Upper lobe of left lung (tissue), 6 donors: ENCODE data around the gene CCL18. TPM values are rescaled to one million over a fixed set of nuclear protein-coding genes. Genes with fewer than 3 reads are reported as not detected.

Experiments used
- ATAC-seq, 2 donors: fragments of 200-7000 bp; cut with Tn5 transposase; one replicate each; pipeline ENCODE4 v1.9.1; 2022; ENCODE audit warnings: mild to moderate bottlenecking in 2 of 2, moderate library complexity in 2 of 2; ENCODE audit not compliant: low FRiP score in 2 of 2
- DNase-seq, 2 donors: peaks; one replicate each; pipeline ENCODE4 v3.0.0-alpha.2; 2019 to 2020
- H3K27ac ChIP-seq, 4 donors: fragments of 200-600 bp; sonication (generic); one replicate each; pipeline ENCODE4 v1.5.1; 2016 to 2019
- H3K27me3 ChIP-seq, 4 donors: fragments of 200-600 bp; sonication (generic); one replicate each; pipeline ENCODE4 v1.5.1; 2017 to 2019
- H3K36me3 ChIP-seq, 4 donors: fragments of 200-600 bp; sonication (generic); one replicate each; pipeline ENCODE4 v1.5.1; 2016 to 2019
- H3K4me1 ChIP-seq, 4 donors: fragments of 200-600 bp; sonication (generic); one replicate each; pipeline ENCODE4 v1.5.1; 2018 to 2019
- H3K4me3 ChIP-seq, 4 donors: fragments of 200-600 bp; sonication (generic); one replicate each; pipeline ENCODE4 v1.5.1; 2017 to 2019; ENCODE audit warnings: mild to moderate bottlenecking in 2 of 4, moderate library complexity in 1 of 4
- H3K9me3 ChIP-seq, 4 donors: fragments of 200-600 bp; sonication (generic); one replicate each; pipeline ENCODE4 v1.5.1; 2018 to 2019
- EP300 ChIP-seq, 4 donors: sonication (generic); formaldehyde crosslinking; IDR thresholded peaks; one replicate each; pipeline ENCODE4 v1.5.1; 2017; ENCODE audit warnings: antibody characterized with exemption in 4 of 4, control low read depth in 2 of 4
- POLR2A ChIP-seq, 4 donors: fragments of 450-650 bp; IDR thresholded peaks; one replicate each; pipeline ENCODE4 v1.5.1; 2016 to 2017; ENCODE audit warnings: antibody characterized with exemption in 4 of 4, mild to moderate bottlenecking in 2 of 4
- POLR2AphosphoS5 ChIP-seq, 2 donors: sonication (generic); formaldehyde crosslinking; IDR thresholded peaks; one replicate each; pipeline ENCODE4 v1.5.1; 2017; ENCODE audit warnings: antibody characterized with exemption in 2 of 2
- WGBS, 2 donors: methylation state at CpG; one replicate each; pipeline ENCODE4 v1.1.5; 2017 to 2018; 5-methylcytosine and 5-hydroxymethylcytosine counted together
- total RNA-seq, 6 donors: library from RNA; depleted of rRNA in 4 of 6; stranded (reverse); fragments of >200 nt in 4 of 6; gene quantifications; one replicate each; pipeline versions ENCODE4 v1.1.0 to v1.2.1, GENCODE V29; 2016 to 2021
- TF ChIP-seq, protein P1 (sequence below), 6 experiments: fragments of 450-650 bp in 4 of 6; fragments of 200-600 bp in 2 of 6; sonication (generic) in 2 of 6; IDR thresholded peaks; one replicate each; pipeline ENCODE4 v1.5.1; 2016 to 2019; ENCODE audit warnings: antibody characterized with exemption in 6 of 6
- donor health status: DM: no; HTN: no; CAD: no; lungs with moderate emphysema.
- donor health status: DM: no; HTN: yes; CAD: no; lungs with severe emphysema.

CCL18 gene
- total RNA-seq, 6 donors from 2014 or later, result 50.3 to 250 (median 169) TPM

DNA sequence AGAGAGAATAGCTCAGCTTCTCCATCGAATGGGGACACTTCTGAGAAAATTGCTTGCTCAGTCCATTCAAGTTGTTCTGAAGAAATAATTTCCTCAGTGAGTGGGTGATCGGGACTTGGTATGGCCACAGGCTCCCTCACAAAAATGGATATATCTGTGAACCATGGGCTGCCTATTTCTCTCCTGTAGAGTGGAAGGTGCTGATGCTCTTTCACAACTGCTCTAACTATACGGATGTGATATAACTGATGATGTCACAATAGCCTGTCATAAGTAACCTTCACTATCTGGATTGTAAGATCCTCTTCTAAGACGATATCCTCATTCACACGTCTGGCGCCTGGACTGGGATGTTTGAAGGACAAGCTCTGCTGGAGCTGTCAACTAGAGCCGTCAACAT, 4.7 kb upstream of the CCL18 start:
- H3K36me3 ChIP-seq, result no peaks in the 10 kb centered on the region
- no peaks in the 10 kb centered on the region for H3K9me3 ChIP-seq
- TF ChIP-seq, protein P1, sequence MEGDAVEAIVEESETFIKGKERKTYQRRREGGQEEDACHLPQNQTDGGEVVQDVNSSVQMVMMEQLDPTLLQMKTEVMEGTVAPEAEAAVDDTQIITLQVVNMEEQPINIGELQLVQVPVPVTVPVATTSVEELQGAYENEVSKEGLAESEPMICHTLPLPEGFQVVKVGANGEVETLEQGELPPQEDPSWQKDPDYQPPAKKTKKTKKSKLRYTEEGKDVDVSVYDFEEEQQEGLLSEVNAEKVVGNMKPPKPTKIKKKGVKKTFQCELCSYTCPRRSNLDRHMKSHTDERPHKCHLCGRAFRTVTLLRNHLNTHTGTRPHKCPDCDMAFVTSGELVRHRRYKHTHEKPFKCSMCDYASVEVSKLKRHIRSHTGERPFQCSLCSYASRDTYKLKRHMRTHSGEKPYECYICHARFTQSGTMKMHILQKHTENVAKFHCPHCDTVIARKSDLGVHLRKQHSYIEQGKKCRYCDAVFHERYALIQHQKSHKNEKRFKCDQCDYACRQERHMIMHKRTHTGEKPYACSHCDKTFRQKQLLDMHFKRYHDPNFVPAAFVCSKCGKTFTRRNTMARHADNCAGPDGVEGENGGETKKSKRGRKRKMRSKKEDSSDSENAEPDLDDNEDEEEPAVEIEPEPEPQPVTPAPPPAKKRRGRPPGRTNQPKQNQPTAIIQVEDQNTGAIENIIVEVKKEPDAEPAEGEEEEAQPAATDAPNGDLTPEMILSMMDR (IDR thresholded peaks at IDR 0.05), result no peak
- no peak for TF ChIP-seq POLR2AphosphoS5 (IDR thresholded peaks at IDR 0.05)
- no peak for TF ChIP-seq POLR2A (IDR thresholded peaks at IDR 0.05)
- no peak for TF ChIP-seq EP300 (IDR thresholded peaks at IDR 0.05)
- no peak overlapping the region for H3K27ac ChIP-seq
- ATAC-seq (no peak), DNase-seq (no peak)
- H3K4me3 ChIP-seq, result no peak overlapping the region
- no peaks in the 10 kb centered on the region for H3K4me1 ChIP-seq
- WGBS, 2 donors, result 74 to 80% methylated on average over 7 of the region's 7 CpGs
- H3K27me3 ChIP-seq, result no peaks in the 10 kb centered on the region

GRCh38 chr17:36060816-36061215, 3.3 kb upstream of the CCL18 start:
- DNase-seq (no peak), ATAC-seq (no peak)
- no peak overlapping the region for H3K4me3 ChIP-seq
- H3K4me1 ChIP-seq, result no peaks in the 10 kb centered on the region
- no peak for TF ChIP-seq POLR2A (IDR thresholded peaks at IDR 0.05)
- no peak for TF ChIP-seq POLR2AphosphoS5 (IDR thresholded peaks at IDR 0.05)
- TF ChIP-seq, protein P1 (IDR thresholded peaks at IDR 0.05), result no peak
- no peak for TF ChIP-seq EP300 (IDR thresholded peaks at IDR 0.05)
- H3K27me3 ChIP-seq, result no peaks in the 10 kb centered on the region
- no peaks in the 10 kb centered on the region for H3K36me3 ChIP-seq
- H3K27ac ChIP-seq, result no peak overlapping the region
- 91 to 96% methylated on average over 2 of the region's 2 CpGs for WGBS, 2 donors
- H3K9me3 ChIP-seq, result no peaks in the 10 kb centered on the region

GRCh38 chr17:36066365-36066985, 2.4 kb downstream of the CCL18 start:
- peak overlapping the region in 3 of 4 donors; percentile 23 to 58 (median 51) for H3K27ac ChIP-seq

DNA sequence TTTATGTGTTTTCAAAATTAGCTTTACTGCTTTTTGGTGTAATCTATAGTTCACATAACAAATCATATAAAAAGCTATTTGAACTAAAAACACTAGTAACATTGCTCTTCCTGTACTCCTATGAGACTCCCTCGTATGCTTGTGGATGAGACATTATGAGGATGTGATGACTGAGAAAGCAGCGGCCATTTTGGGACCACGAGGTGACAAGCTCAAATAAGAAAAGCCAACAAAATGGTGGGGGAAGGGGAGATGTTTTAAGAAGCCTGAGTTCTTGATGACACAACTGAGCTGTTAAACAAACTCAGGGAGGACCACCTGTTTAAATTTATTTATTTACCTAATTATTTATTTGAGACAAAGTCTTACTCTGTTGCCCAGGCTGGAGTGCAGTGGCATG, 4.5 kb downstream of the CCL18 start:
- Histone ChIP-seq H3K27me3 (no peaks in the 10 kb centered on the region), H3K36me3 (no peaks in the 10 kb centered on the region), H3K27ac (no peak overlapping the region), H3K4me1 (peaks cover 0 to 3% (median 0%) of the 10 kb centered on the region in 4 donors), H3K9me3 (no peaks in the 10 kb centered on the region), H3K4me3 (no peak overlapping the region)
- 74 to 88% methylated on average over 3 of the region's 3 CpGs for WGBS, 2 donors
- TF ChIP-seq POLR2A (IDR thresholded peaks at IDR 0.05) (no peak), POLR2AphosphoS5 (IDR thresholded peaks at IDR 0.05) (no peak), EP300 (IDR thresholded peaks at IDR 0.05) (no peak)
- TF ChIP-seq, protein P1 (IDR thresholded peaks at IDR 0.05), result no peak
- DNase-seq, result no peak
- no peak for ATAC-seq

More at GRCh38 chr17:36066365-36066985, 2.4 kb downstream of the CCL18 start:
- H3K27me3 ChIP-seq, result no peaks in the 10 kb centered on the region
- DNase-seq, result peak in 1 of 2 donors; percentile 45
- TF ChIP-seq, protein P1 (IDR thresholded peaks at IDR 0.05), result no peak
- TF ChIP-seq POLR2A (IDR thresholded peaks at IDR 0.05), result peak in 2 of 4 donors; percentile 11 to 54
- TF ChIP-seq POLR2AphosphoS5 (IDR thresholded peaks at IDR 0.05), result peak in 1 of 2 donors; percentile 43
- peak; percentile 8 to 53 (median 30) for TF ChIP-seq EP300 (IDR thresholded peaks at IDR 0.05)
- no peaks in the 10 kb centered on the region for H3K36me3 ChIP-seq
- ATAC-seq, result peak; percentile 43 to 54
- WGBS, 2 donors, result 66 to 67% methylated on average over 6 of the region's 6 CpGs
- no peaks in the 10 kb centered on the region for H3K9me3 ChIP-seq
- H3K4me3 ChIP-seq, result no peak overlapping the region
- no peaks in the 10 kb centered on the region for H3K4me1 ChIP-seq

GRCh38 chr17:36069136-36069535, 5.1 kb downstream of the CCL18 start:
- Histone ChIP-seq H3K4me3 (no peak overlapping the region), H3K27ac (no peak overlapping the region), H3K27me3 (no peaks in the 10 kb centered on the region), H3K4me1 (peaks cover 0 to 3% (median 0%) of the 10 kb centered on the region in 4 donors), H3K36me3 (no peaks in the 10 kb centered on the region), H3K9me3 (no peaks in the 10 kb centered on the region)
- DNase-seq (no peak), ATAC-seq (no peak)
- TF ChIP-seq POLR2A (IDR thresholded peaks at IDR 0.05), result no peak
- no peak for TF ChIP-seq POLR2AphosphoS5 (IDR thresholded peaks at IDR 0.05)
- TF ChIP-seq, protein P1 (IDR thresholded peaks at IDR 0.05), result no peak
- no peak for TF ChIP-seq EP300 (IDR thresholded peaks at IDR 0.05)
